NCI-H524 treated with DMSO at 0.1 percent for 48 hours (cell line): ENCODE measurements around the gene GNAO1.
"Not testable (repeated sequence)": the region's sequence is repeated elsewhere in the genome, so short reads cannot be mapped to it uniquely, and the experiment has no call there.

Source experiments
- DNase-seq: peaks from one replicate; lab custom pipeline; 2025; lab: John Stamatoyannopoulos, UW

The GNAO1 gene

GRCh38 chr16:56366945-56367344 is 175.7 kb downstream of the GNAO1 start:
- DNase-seq = no peak

GRCh38 chr16:56367764-56368163 is 176.5 kb downstream of the GNAO1 start:
- no peak for DNase-seq

DNA sequence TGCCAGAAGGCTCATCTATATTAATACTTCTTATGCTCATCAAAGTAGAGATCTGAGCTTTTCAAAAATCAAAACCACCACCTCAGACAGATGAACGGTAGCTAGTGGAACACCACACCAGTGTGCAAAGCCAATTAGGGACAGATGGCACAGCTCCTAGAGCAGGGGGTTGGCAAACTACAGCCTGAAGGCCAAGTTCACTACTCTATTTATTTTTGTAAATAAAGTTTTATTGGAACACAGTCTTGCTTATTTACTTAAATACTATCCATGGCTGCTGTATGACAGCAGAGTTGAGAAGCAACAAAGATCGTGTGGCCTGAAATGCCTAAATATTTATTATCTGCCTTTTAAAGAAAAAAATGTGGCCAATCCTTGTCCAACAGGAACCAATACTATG is 177.3 kb downstream of the GNAO1 start:
- DNase-seq = no peak

DNA sequence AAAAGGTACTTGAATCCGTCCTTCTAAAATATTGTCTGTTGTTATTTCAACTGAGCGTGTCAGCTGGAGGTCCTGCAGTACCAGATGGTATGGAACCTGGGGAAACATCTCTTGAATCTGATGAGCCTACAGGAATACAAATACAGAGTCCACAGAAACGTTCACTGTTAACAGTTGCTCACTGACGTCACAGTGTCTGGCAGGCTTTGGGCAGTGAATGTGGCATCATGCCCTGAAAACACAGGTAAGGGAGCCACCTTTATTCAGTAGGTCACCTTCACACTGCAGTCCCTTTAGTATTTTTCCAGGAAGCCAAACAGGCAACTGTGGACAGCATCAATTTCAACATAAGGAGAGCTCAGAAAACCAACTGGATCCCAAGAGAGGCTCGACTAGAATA is 177.9 kb downstream of the GNAO1 start:
- DNase-seq = no peak

DNA sequence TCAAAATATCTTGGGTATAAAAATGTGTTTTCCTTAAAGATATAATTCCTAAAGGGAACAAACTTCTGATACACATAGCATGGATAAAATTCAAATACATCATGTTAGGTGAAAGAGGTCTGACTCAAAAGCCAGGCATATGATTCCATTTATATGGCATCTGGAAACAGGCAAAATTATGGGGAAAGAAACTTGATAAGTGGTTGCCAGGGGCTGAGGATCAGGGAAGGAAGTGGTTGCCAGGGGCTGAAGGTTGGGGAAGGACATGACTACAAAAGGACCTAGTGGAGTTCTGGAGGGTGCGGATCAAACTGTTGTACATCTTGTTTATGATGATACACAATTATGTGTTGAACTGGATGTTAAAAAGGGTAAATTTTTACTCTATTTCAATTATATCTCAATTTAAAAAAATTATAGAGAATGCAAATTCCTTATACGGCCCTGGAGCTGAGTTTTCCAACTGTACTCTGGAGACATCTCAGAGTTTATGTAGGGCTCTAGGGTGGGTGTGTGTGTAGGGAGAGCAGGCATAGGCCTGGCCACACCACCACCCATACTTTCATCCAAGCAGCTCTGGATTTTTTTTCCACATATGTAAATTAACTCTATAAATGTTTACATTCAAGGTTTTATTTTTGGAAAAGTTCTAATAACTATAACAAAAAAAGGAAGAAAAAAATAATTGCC is 179.0 kb downstream of the GNAO1 start:
- no peak for DNase-seq

DNA sequence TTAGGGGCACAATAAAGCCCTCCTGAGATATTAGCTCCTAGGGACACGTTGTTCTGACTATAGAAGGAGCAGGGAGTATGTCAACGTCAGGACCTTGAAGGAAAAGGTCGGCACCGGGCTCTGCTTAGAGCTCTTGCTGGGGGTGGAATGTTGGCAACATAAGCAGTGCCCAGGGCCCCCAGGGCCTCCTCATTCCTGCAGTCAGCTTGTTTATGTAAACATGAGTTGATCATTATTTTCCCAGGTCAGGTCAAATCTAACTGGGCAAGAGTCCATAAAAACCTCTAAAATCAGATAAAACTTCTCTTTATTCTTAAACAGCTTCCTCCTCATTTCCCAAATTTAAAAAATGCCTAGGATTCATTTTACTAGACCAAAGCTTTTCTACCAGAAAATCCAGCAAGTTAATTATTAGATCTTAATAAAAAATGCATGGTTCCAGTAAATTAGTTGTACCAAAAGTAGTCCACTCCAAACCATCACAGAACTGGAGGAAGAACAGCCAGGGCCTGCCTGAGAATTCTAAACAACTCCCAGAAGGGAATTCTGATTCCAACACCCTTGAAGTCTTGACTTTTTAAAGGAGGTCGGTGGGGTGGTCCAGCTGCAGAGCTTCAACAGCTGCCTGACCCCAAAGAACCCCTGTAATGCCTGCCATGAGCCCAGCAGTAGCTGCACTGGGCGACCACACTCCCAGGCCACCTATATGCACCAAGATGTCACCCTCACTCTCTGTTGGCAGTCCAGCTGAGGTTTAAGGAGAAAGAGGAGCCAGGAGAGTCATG is 179.8 kb downstream of the GNAO1 start:
- no peak for DNase-seq

DNA sequence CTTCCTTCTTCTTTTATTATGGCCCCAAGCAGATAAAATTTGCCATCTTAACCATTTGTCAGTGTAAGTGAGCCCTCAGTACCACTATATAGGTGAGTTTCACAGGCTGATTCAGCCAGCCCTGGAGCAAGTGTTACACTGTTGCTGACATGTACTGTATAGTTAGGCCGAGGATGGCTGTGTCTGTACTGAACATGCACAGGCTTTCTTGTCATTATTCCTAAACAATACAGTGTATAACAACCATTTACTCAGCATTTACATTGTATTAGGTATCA is 180.3 kb downstream of the GNAO1 start:
- DNase-seq = no peak

DNA sequence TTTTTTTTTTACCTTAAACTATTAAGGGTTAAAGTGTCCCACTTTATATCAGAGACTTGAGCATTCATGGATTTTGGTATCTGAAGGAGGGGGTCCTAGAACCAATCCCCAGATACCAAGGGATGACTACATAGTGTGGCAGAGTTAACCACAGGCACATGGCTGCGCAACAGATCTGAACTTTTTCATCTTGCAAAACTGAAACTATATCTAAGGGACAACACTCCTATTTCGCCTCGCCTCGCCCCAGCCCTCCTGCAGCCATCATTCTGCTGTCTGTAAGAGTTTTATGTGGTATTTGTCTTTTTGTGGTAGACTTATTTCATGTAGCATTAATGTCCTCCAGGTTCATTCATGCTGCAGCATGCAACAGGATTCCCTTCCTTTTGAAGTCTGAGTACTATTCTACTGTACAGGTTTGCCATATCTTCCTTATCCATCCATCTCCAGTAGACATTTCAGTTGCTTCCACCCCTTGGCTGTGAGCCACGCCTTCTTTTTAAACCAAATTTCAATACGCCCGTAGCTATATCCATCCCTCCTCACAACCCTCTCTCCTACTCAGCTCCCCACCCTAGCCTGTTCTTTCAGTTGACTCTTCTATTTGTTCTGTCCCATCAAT is 180.8 kb downstream of the GNAO1 start:
- no peak for DNase-seq

DNA sequence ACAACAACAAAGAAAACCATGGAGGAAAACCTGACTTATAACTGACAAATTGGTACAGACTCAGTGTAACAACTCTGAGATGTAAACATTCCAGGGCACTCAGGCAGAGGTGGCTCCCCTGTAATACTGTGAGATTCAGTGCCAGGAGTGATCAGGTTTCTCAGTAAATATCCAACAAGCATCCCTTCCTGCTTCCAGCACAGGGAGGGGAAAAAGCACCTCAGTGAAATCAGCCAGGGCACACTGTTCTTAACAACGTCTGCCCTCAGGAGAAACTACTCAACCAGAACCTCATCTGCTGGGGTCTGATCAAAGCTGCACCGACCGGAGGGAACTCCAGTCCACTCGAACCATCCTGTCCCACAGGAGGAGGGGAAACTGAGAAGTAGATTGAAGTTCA is 181.7 kb downstream of the GNAO1 start:
- DNase-seq = no peak

DNA sequence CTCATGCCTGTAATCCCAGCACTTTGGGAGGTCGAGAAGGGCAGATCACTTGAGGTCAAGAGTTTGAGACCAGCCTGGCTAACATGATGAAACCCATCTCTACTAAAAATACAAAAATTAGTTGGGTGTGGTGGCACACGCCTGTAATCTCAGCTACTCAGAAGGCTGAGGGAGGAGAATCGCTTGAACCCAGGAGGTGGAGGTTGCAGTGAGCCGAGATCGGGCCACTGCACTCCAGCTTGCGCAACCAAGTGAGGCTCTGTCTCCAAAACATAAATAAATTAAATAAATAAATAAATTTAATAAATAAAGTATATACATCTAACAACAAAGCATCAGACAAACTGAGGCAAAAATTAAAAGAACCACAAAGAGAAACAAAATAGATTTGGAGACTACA is 184.5 kb downstream of the GNAO1 start:
- DNase-seq = not testable (repeated sequence)

- DNase-seq = not testable (repeated sequence)
Measured at GRCh38 chr16:56379044-56379443, 187.8 kb downstream of the GNAO1 start.

DNA sequence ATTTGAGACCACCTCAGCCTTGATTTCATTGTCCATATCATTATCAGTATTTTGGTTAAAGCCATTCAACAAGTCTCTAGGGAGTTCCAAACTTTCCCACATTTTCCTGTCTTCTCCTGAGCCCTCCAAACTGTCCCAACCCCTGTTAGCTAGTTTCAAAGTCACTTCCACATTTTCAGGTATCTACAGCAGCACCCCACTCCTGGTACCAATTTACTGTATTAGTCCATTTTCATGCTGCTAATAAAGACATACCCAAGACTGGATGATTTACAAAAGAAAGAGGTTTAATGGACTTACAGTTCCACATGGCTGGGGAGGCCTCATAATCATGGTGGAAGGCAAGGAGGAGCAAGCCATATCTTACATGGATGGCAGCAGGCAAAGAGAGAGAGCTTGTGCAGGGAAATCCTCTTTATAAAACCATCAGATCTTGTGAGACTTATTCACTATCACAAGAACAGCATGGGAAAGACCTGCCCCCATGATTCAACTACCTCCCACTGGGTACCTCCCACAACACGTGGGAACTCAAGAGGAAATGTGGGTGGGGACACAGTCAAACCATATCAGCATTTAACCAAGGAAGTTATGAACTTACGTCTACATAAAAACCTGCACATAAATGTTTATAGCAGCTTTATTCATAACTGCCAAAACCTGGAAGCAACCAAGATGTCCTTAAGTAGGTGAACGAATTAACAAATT is 189.6 kb downstream of the GNAO1 start:
- DNase-seq = not testable (repeated sequence)

GRCh38 chr16:56382459-56382858 is 191.2 kb downstream of the GNAO1 start:
- no peak for DNase-seq

- no peak for DNase-seq
Measured at GRCh38 chr16:56382901-56383355, 191.6 kb downstream of the GNAO1 start.

GRCh38 chr16:56384074-56384721 is 192.9 kb downstream of the GNAO1 start:
- no peak for DNase-seq

- no peak for DNase-seq
Measured at GRCh38 chr16:56387396-56387795, 196.1 kb downstream of the GNAO1 start.

GRCh38 chr16:56388209-56388608 is 196.9 kb downstream of the GNAO1 start:
- no peak for DNase-seq

- DNase-seq = no peak
Measured at GRCh38 chr16:56389554-56389953, 198.3 kb downstream of the GNAO1 start.

- not testable (repeated sequence) for DNase-seq
Measured at GRCh38 chr16:56396724-56397123, 205.4 kb downstream of the GNAO1 start.

DNA sequence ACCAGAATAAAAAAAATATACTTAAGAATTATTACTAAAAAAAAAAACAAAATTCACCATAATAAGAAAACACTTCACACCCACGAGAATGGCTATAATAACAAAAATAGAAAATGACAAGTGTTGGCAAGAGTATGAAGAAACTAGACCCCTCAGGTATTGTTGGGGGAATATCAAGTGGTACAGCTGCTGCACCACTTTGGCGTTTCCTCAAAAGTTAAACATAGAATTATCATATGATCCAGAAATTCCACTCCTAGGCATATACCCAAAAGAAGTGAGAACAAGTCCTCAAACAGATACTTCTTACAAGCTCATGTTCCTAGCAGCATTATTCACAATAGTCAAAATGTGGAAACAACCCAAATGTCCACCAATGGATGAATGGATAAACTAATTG is 207.8 kb downstream of the GNAO1 start:
- no peak for DNase-seq

DNA sequence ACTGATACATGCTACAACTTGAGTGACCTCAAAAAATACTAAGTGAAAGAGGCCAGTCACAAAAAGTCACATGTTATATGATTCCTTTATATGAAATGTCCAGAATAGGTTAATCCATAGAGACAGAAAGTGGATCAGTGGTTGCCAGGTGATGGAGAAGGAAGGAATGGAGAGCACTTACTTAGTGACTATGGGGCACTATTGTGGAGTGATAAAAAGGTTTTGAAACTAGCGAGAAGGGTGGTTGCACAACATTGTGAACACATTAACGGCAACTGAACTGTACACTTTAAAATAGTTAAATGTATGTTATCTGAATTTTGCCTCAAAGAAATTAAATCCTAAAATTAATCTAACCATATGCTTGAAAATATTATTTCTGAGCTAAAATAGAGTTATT is 208.2 kb downstream of the GNAO1 start:
- no peak for DNase-seq

- peak; percentile 99 for DNase-seq
Measured at GRCh38 chr16:56400458-56400857, 209.2 kb downstream of the GNAO1 start.
